Ectodermal cell (in vitro differentiated cells): Measurements from ENCODE around the gene GASK1B.

ENCODE experiments used
- H3K27ac ChIP-seq: 2 replicates; pipeline ENCODE4 v1.7.0; 2013; ENCODE audit warnings: mild to moderate bottlenecking, low read depth, low read length; ENCODE audit not compliant: insufficient read depth, poor library complexity, severe bottlenecking
- H3K27me3 ChIP-seq: 2 replicates; pipeline ENCODE4 v1.7.0; 2013; ENCODE audit warnings: mild to moderate bottlenecking, low read length; ENCODE audit not compliant: insufficient read depth, control insufficient read depth, poor library complexity, severe bottlenecking
- H3K36me3 ChIP-seq: one replicate; pipeline ENCODE4 v1.7.0; 2013; ENCODE audit warnings: low read length; ENCODE audit not compliant: control insufficient read depth, insufficient read depth
- H3K4me1 ChIP-seq: one replicate; pipeline ENCODE4 v1.7.0; 2013; ENCODE audit warnings: low read length; ENCODE audit not compliant: control insufficient read depth, insufficient read depth
- H3K4me3 ChIP-seq: 2 replicates; pipeline ENCODE4 v1.7.0; 2013; ENCODE audit warnings: low read depth, low read length, control low read depth; ENCODE audit not compliant: insufficient read depth
- H3K9me3 ChIP-seq: 2 replicates; pipeline ENCODE4 v1.7.0; 2013; ENCODE audit warnings: mild to moderate bottlenecking, low read length, moderate library complexity; ENCODE audit not compliant: control insufficient read depth
- WGBS, 2 experiments: methylation state at CpG; one replicate each; pipeline ENCODE4 v1.1.7; 2013; ENCODE audit warnings: missing lambda C conversion rate in 2 of 2; 5-methylcytosine and 5-hydroxymethylcytosine counted together

GASK1B gene

GRCh38 chr4:158189422-158189821 is 16.6 kb upstream of the GASK1B start:
- WGBS, 2 experiments, result 92 to 94% methylated on average over 1 of the region's 1 CpG
- Histone ChIP-seq H3K4me1 (no peaks in the 10 kb centered on the region), H3K27me3 (no peaks in the 10 kb centered on the region), H3K9me3 (no peaks in the 10 kb centered on the region), H3K27ac (no peak overlapping the region), H3K36me3 (no peaks in the 10 kb centered on the region), H3K4me3 (no peak overlapping the region)

- Histone ChIP-seq H3K4me1 (no peaks in the 10 kb centered on the region), H3K27ac (no peak overlapping the region), H3K36me3 (no peaks in the 10 kb centered on the region), H3K4me3 (no peak overlapping the region), H3K9me3 (no peaks in the 10 kb centered on the region), H3K27me3 (no peaks in the 10 kb centered on the region)
- WGBS, 2 experiments, result no CpG with 5 or more reads among the region's 2 CpGs
Measured at GRCh38 chr4:158186815-158187214, 14.0 kb upstream of the GASK1B start.

- 92 to 93% methylated on average over 15 of the region's 15 CpGs for WGBS, 2 experiments
- Histone ChIP-seq H3K4me1 (no peaks in the 10 kb centered on the region), H3K36me3 (no peaks in the 10 kb centered on the region), H3K9me3 (no peaks in the 10 kb centered on the region), H3K4me3 (no peak overlapping the region), H3K27ac (no peak overlapping the region), H3K27me3 (no peaks in the 10 kb centered on the region)
Measured at GRCh38 chr4:158182736-158183135, 9.9 kb upstream of the GASK1B start.

DNA sequence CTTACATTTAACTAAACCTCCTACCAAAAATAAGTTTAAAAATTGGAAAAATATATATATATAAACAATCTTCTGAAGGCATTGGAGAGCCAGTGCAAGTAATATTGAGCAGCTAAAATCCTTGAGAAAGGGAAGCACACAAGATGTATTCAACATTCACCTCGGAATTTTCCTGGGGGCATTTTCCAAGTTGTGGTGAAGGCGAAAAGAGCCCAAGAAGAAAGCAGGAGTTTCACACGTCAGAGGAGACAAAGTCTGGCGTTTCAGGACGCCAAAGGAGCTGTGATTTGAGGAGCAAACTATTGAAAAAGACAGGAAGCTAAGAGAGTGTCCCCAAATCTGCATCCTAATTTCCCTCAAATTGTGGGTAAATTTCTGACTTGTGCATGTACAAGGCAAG is 9.1 kb upstream of the GASK1B start:
- Histone ChIP-seq H3K27me3 (no peaks in the 10 kb centered on the region), H3K36me3 (no peaks in the 10 kb centered on the region), H3K9me3 (no peaks in the 10 kb centered on the region), H3K4me1 (no peaks in the 10 kb centered on the region), H3K4me3 (no peak overlapping the region), H3K27ac (no peak overlapping the region)
- WGBS, 2 experiments, result 87 to 90% methylated on average over 5 of the region's 5 CpGs

- H3K9me3 ChIP-seq, result no peaks in the 10 kb centered on the region
- no peak overlapping the region for H3K27ac ChIP-seq
- H3K4me3 ChIP-seq, result no peak overlapping the region
- H3K27me3 ChIP-seq, result no peaks in the 10 kb centered on the region
- H3K36me3 ChIP-seq, result no peaks in the 10 kb centered on the region
- 91 to 92% methylated on average over 2 to 3 of the region's 3 CpGs for WGBS, 2 experiments
- H3K4me1 ChIP-seq, result no peaks in the 10 kb centered on the region
Measured at GRCh38 chr4:158179465-158179864, 6.6 kb upstream of the GASK1B start.

DNA sequence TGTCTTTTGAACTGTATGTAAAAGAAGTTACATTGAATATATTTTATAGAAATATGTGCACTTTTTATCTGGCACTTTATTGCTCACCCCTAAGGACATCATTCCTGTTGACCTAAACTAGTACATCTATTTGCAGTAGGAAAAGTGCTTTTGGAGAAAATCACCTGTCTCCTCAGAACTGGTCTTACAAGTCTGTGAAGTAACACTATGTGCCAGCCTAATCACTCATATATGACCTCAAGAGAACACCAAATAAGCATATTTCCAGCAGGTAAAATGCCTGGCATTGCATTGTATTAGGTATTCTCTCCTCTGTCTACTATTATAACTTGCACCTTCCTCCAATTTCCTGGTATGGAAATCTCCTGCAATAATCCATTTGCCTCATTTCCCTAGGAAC is 4.0 kb upstream of the GASK1B start:
- no peak overlapping the region for H3K27ac ChIP-seq
- H3K27me3 ChIP-seq, result no peaks in the 10 kb centered on the region
- no peaks in the 10 kb centered on the region for H3K9me3 ChIP-seq
- H3K4me3 ChIP-seq, result no peak overlapping the region
- H3K4me1 ChIP-seq, result no peaks in the 10 kb centered on the region
- no peaks in the 10 kb centered on the region for H3K36me3 ChIP-seq

DNA sequence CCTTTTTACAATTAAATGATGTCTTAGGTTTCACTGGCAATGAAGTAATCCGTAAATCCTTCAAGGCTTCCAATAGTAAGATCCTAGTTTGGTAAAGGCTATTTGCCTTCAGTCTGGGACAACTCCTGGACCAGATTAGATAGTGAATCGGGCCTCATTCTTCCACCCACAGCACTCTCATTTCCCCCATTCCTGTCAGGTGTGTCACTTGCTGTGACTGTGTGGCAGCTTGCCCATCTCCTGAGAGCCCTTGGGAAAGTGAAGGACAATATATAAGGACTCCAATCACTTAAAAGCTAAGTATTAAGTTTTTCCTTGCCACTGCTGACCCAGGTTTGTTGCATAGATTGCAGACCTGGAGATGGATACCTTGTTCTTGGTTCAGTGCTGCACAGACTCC is 3.3 kb upstream of the GASK1B start:
- Histone ChIP-seq H3K4me3 (no peak overlapping the region), H3K4me1 (no peaks in the 10 kb centered on the region), H3K36me3 (no peaks in the 10 kb centered on the region), H3K27ac (no peak overlapping the region), H3K9me3 (no peaks in the 10 kb centered on the region), H3K27me3 (no peaks in the 10 kb centered on the region)
- 91 to 93% methylated on average over 1 to 2 of the region's 2 CpGs for WGBS, 2 experiments

- H3K4me1 ChIP-seq, result no peaks in the 10 kb centered on the region
- H3K27ac ChIP-seq, result no peak overlapping the region
- 95% methylated on average over 42 of the region's 42 CpGs for WGBS, 2 experiments
- H3K27me3 ChIP-seq, result no peaks in the 10 kb centered on the region
- H3K4me3 ChIP-seq, result no peak overlapping the region
- no peaks in the 10 kb centered on the region for H3K9me3 ChIP-seq
- no peaks in the 10 kb centered on the region for H3K36me3 ChIP-seq
Measured at GRCh38 chr4:158170691-158171561, 1.9 kb downstream of the GASK1B start.

DNA sequence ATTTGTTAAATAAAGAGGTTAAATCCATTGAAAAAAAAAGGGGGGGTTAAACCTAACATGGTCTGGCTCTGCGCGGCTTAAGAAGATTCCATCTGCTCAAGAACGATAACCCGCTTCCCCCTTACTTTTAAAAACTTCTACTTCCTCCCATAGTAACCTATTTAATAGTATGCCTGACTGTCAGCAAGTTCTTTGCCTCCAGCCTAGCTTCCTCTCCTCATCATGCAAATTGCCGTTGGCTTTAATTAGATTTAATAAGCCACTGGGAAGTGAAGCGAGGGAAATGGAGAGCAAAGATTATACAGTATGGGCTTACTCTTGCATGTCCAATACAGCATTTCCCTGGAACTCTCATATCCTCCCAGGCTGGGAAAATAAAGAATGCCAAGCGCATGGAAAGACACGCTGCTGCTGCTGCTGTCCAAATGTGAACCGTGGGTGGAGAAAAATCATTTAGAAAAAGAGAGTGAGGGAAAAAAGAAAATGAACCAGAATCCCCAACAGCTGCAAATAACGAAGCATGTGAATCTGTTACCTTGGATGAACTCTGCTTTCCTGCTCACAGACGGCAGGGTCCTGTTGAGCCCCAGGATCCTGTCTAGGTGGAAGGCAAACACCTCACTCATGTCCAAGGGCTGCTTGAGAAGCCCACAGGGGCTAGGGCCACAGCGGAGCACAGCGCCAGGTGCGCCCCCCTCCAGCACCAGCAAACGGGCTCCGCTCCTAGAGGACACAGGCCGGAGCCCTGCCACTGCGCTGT is 2.7 kb downstream of the GASK1B start:
- H3K27me3 ChIP-seq, result no peaks in the 10 kb centered on the region
- H3K4me3 ChIP-seq, result no peak overlapping the region
- H3K9me3 ChIP-seq, result no peaks in the 10 kb centered on the region
- H3K4me1 ChIP-seq, result no peaks in the 10 kb centered on the region
- H3K36me3 ChIP-seq, result no peaks in the 10 kb centered on the region
- H3K27ac ChIP-seq, result no peak overlapping the region
- WGBS, 2 experiments, result 95 to 96% methylated on average over 17 to 18 of the region's 18 CpGs

- Histone ChIP-seq H3K4me1 (no peaks in the 10 kb centered on the region), H3K4me3 (no peak overlapping the region), H3K27me3 (no peaks in the 10 kb centered on the region), H3K36me3 (no peaks in the 10 kb centered on the region), H3K27ac (no peak overlapping the region), H3K9me3 (no peaks in the 10 kb centered on the region)
- 87 to 94% methylated on average over 3 of the region's 3 CpGs for WGBS, 2 experiments
Measured at GRCh38 chr4:158169506-158169905, 3.3 kb downstream of the GASK1B start.
